Tibial nerve (tissue), 4 donors: ENCODE results near the gene PAPOLG. TPM values are rescaled to one million over a fixed set of nuclear protein-coding genes. Genes with fewer than 3 reads are reported as not detected.

Experiments used
- DNase-seq, 2 donors: peaks; one replicate each; pipeline ENCODE4 v3.0.0-alpha.2; 2019; ENCODE audit warnings: low spot score in 2 of 2
- H3K27ac ChIP-seq, 4 donors: fragments of 200-600 bp; sonication (generic) in 3 of 4; one replicate each; pipeline ENCODE4 v1.5.1; 2017 to 2019; ENCODE audit warnings: mild to moderate bottlenecking in 1 of 4
- H3K27me3 ChIP-seq, 2 donors: fragments of 200-600 bp; sonication (generic) in 1 of 2; one replicate each; pipeline versions ENCODE4 v1.5.1 to v1.6.0; 2017 to 2019
- H3K36me3 ChIP-seq, 3 donors: fragments of 200-600 bp; sonication (generic); one replicate each; pipeline ENCODE4 v1.5.1; 2018 to 2019
- H3K4me1 ChIP-seq, 4 donors: fragments of 200-600 bp; sonication (generic) in 3 of 4; one replicate each; pipeline ENCODE4 v1.5.1; 2017 to 2019
- H3K4me3 ChIP-seq, 4 donors: fragments of 200-600 bp; sonication (generic) in 3 of 4; one replicate each; pipeline ENCODE4 v1.5.1; 2017 to 2019; ENCODE audit warnings: mild to moderate bottlenecking in 1 of 4, moderate library complexity in 1 of 4
- H3K9me3 ChIP-seq, 4 donors: fragments of 200-600 bp; sonication (generic) in 3 of 4; one replicate each; pipeline ENCODE4 v1.5.1; 2017 to 2019
- CTCF ChIP-seq, 5 experiments: fragments of 200-600 bp in 3 of 5; fragments of 450-650 bp in 2 of 5; sonication (generic) in 3 of 5; IDR thresholded peaks; one replicate each; pipeline ENCODE4 v1.5.1; 2016 to 2019; ENCODE audit warnings: antibody characterized with exemption in 5 of 5, mild to moderate bottlenecking in 3 of 5, moderate library complexity in 2 of 5
- EP300 ChIP-seq, 2 donors: sonication (generic); formaldehyde crosslinking; IDR thresholded peaks; one replicate each; pipeline ENCODE4 v1.6.1; 2017; ENCODE audit warnings: antibody characterized with exemption in 2 of 2, mild to moderate bottlenecking in 1 of 2
- POLR2A ChIP-seq, 2 donors: fragments of 450-650 bp; IDR thresholded peaks; one replicate each; pipeline ENCODE4 v1.6.1; 2017; ENCODE audit warnings: antibody characterized with exemption in 2 of 2, mild to moderate bottlenecking in 2 of 2, moderate library complexity in 2 of 2
- WGBS, 2 donors: methylation state at CpG; one replicate each; pipeline ENCODE4 v1.1.5; 2018; 5-methylcytosine and 5-hydroxymethylcytosine counted together
- total RNA-seq, 4 donors: library from RNA; depleted of rRNA; stranded (reverse); fragments of >200 nt; gene quantifications; one replicate each; pipeline ENCODE4 v1.1.0, GENCODE V29; 2016

Gene PAPOLG
- total RNA-seq, 4 donors from 2014 or later = 12.9 to 18.4 (median 14.8) TPM

- WGBS, 2 donors = 78% methylated on average over 3 of the region's 3 CpGs
- TF ChIP-seq CTCF (IDR thresholded peaks at IDR 0.05) (no peak), EP300 (IDR thresholded peaks at IDR 0.05) (no peak), POLR2A (IDR thresholded peaks at IDR 0.05) (no peak)
- H3K27ac ChIP-seq = no peak overlapping the region
Observed at GRCh38 chr2:60780721-60781120, 24.7 kb downstream of the PAPOLG start.

GRCh38 chr2:60793169-60793568 is 37.1 kb downstream of the PAPOLG start:
- no peak for DNase-seq
- H3K36me3 ChIP-seq = peaks cover 0 to 95% (median 37%) of the 10 kb centered on the region in 3 donors
- TF ChIP-seq EP300 (IDR thresholded peaks at IDR 0.05) (no peak), CTCF (IDR thresholded peaks at IDR 0.05) (no peak), POLR2A (IDR thresholded peaks at IDR 0.05) (no peak)
- no peaks in the 10 kb centered on the region for H3K27me3 ChIP-seq
- H3K9me3 ChIP-seq = no peaks in the 10 kb centered on the region
- H3K4me1 ChIP-seq = no peaks in the 10 kb centered on the region
- no peak overlapping the region for H3K27ac ChIP-seq
- H3K4me3 ChIP-seq = no peak overlapping the region
- WGBS, 2 donors = 96 to 98% methylated on average over 2 of the region's 2 CpGs

More at GRCh38 chr2:60780721-60781120, 24.7 kb downstream of the PAPOLG start:
- no peak for DNase-seq
- Histone ChIP-seq H3K9me3 (no peaks in the 10 kb centered on the region), H3K4me1 (no peaks in the 10 kb centered on the region), H3K36me3 (peaks cover 0 to 97% (median 9%) of the 10 kb centered on the region in 3 donors), H3K27me3 (no peaks in the 10 kb centered on the region), H3K4me3 (no peak overlapping the region)

GRCh38 chr2:60794271-60794863 is 38.3 kb downstream of the PAPOLG start:
- H3K4me3 ChIP-seq = no peak overlapping the region
- H3K4me1 ChIP-seq = no peaks in the 10 kb centered on the region
- peak in 4 of 5 experiments; percentile 20 to 33 (median 28) for TF ChIP-seq CTCF (IDR thresholded peaks at IDR 0.05)
- no peak for TF ChIP-seq EP300 (IDR thresholded peaks at IDR 0.05)
- no peaks in the 10 kb centered on the region for H3K27me3 ChIP-seq
- H3K9me3 ChIP-seq = no peaks in the 10 kb centered on the region
- H3K27ac ChIP-seq = no peak overlapping the region
- no peak for DNase-seq
- 67 to 68% methylated on average over 5 of the region's 5 CpGs for WGBS, 2 donors
- peaks cover 0 to 96% (median 30%) of the 10 kb centered on the region in 3 donors for H3K36me3 ChIP-seq

GRCh38 chr2:60796573-60797509 is 40.8 kb downstream of the PAPOLG start:
- no peaks in the 10 kb centered on the region for H3K4me1 ChIP-seq
- no peaks in the 10 kb centered on the region for H3K9me3 ChIP-seq
- WGBS, 2 donors = 81 to 83% methylated on average over 6 of the region's 6 CpGs
- peak overlapping the region in 2 of 4 donors; percentile 8 to 37 for H3K27ac ChIP-seq
- H3K4me3 ChIP-seq = no peak overlapping the region
- H3K36me3 ChIP-seq = peaks cover 0 to 95% (median 29%) of the 10 kb centered on the region in 3 donors
- H3K27me3 ChIP-seq = no peaks in the 10 kb centered on the region
- TF ChIP-seq POLR2A (IDR thresholded peaks at IDR 0.05) (no peak), CTCF (IDR thresholded peaks at IDR 0.05) (no peak), EP300 (IDR thresholded peaks at IDR 0.05) (peak in 1 of 2 donors; percentile 40)
- DNase-seq = no peak

GRCh38 chr2:60804473-60804872 is 48.4 kb downstream of the PAPOLG start:
- no peak for DNase-seq
- 94 to 95% methylated on average over 5 to 13 of the region's 18 CpGs for WGBS, 2 donors

More at GRCh38 chr2:60804473-60804872, 48.4 kb downstream of the PAPOLG start:
- H3K9me3 ChIP-seq = no peaks in the 10 kb centered on the region
- no peak overlapping the region for H3K4me3 ChIP-seq
- H3K27ac ChIP-seq = no peak overlapping the region
- H3K36me3 ChIP-seq = peaks cover 0 to 50% (median 0%) of the 10 kb centered on the region in 3 donors
- no peaks in the 10 kb centered on the region for H3K27me3 ChIP-seq
- H3K4me1 ChIP-seq = peaks cover 0 to 7% (median 0%) of the 10 kb centered on the region in 4 donors
- no peak for TF ChIP-seq EP300 (IDR thresholded peaks at IDR 0.05)
- no peak for TF ChIP-seq CTCF (IDR thresholded peaks at IDR 0.05)
- no peak for TF ChIP-seq POLR2A (IDR thresholded peaks at IDR 0.05)
